Measurements from ENCODE around the gene CALHM1. TPM values are rescaled to one million over a fixed set of nuclear protein-coding genes. Genes with fewer than 3 reads are reported as not detected.
"Not testable (repeated sequence)": the region's sequence is repeated elsewhere in the genome, so short reads cannot be mapped to it uniquely, and the experiment has no call there.

Gene CALHM1
- total RNA-seq (ENCODE audit: unreplicated experiment): not detected
- long read RNA-seq: 0 reads

- no peak for DNase-seq
- peaks cover 3% of the 10 kb centered on the region for H3K4me1 Mint-ChIP-seq (ENCODE audit: low read depth, unreplicated experiment)
- peaks cover 1% of the 10 kb centered on the region for H3K9me3 Mint-ChIP-seq (ENCODE audit: unreplicated experiment)
- H3K36me3 Mint-ChIP-seq (ENCODE audit: unreplicated experiment): no peaks in the 10 kb centered on the region
- H3K27me3 Mint-ChIP-seq (ENCODE audit: unreplicated experiment): peaks cover 6% of the 10 kb centered on the region
- no peak for TF ChIP-seq CTCF (IDR thresholded peaks at IDR 0.05; ENCODE audit: partially characterized antibody, unreplicated experiment)
- no peak within 1 kb of the TSS for H3K4me3 Mint-ChIP-seq (ENCODE audit: unreplicated experiment)
- no peak within 1 kb of the TSS for H3K27ac Mint-ChIP-seq (ENCODE audit: unreplicated experiment)
Observed at GRCh38 chr10:103458720-103459119, at the start of gene CALHM1. Gene CALHM1 (minus strand): TSS chr10:103458900. CDS start chr10:103458751, 149 bp downstream.

- peaks cover 14% of the 10 kb centered on the region for H3K4me1 Mint-ChIP-seq (ENCODE audit: low read depth, unreplicated experiment)
- H3K27me3 Mint-ChIP-seq (ENCODE audit: unreplicated experiment): peaks cover 11% of the 10 kb centered on the region
- H3K36me3 Mint-ChIP-seq (ENCODE audit: unreplicated experiment): no peaks in the 10 kb centered on the region
- no peak overlapping the region for H3K4me3 Mint-ChIP-seq (ENCODE audit: unreplicated experiment)
- H3K9me3 Mint-ChIP-seq (ENCODE audit: unreplicated experiment): peaks cover 2% of the 10 kb centered on the region
- DNase-seq: no peak
- H3K27ac Mint-ChIP-seq (ENCODE audit: unreplicated experiment): no peak overlapping the region
- no peak for TF ChIP-seq CTCF (IDR thresholded peaks at IDR 0.05; ENCODE audit: partially characterized antibody, unreplicated experiment)
Observed at GRCh38 chr10:103507235-103508191, 48.8 kb upstream of the CALHM1 start.

- no peak for TF ChIP-seq CTCF (IDR thresholded peaks at IDR 0.05; ENCODE audit: partially characterized antibody, unreplicated experiment)
- Mint-ChIP-seq H3K27ac (ENCODE audit: unreplicated experiment) (no peak overlapping the region), H3K4me1 (ENCODE audit: low read depth, unreplicated experiment) (peaks cover 23% of the 10 kb centered on the region), H3K9me3 (ENCODE audit: unreplicated experiment) (peaks cover 2% of the 10 kb centered on the region), H3K4me3 (ENCODE audit: unreplicated experiment) (no peak overlapping the region), H3K27me3 (ENCODE audit: unreplicated experiment) (peaks cover 13% of the 10 kb centered on the region), H3K36me3 (ENCODE audit: unreplicated experiment) (no peaks in the 10 kb centered on the region)
- DNase-seq: no peak
Observed at GRCh38 chr10:103506061-103506460, 47.4 kb upstream of the CALHM1 start.

- no peak overlapping the region for H3K4me3 Mint-ChIP-seq (ENCODE audit: unreplicated experiment)
- peaks cover 2% of the 10 kb centered on the region for H3K9me3 Mint-ChIP-seq (ENCODE audit: unreplicated experiment)
- H3K27me3 Mint-ChIP-seq (ENCODE audit: unreplicated experiment): peaks cover 11% of the 10 kb centered on the region
- peak overlapping the region; percentile 1 for H3K27ac Mint-ChIP-seq (ENCODE audit: unreplicated experiment)
- DNase-seq: no peak
- no peak for TF ChIP-seq CTCF (IDR thresholded peaks at IDR 0.05; ENCODE audit: partially characterized antibody, unreplicated experiment)
- H3K4me1 Mint-ChIP-seq (ENCODE audit: low read depth, unreplicated experiment): peaks cover 27% of the 10 kb centered on the region
- H3K36me3 Mint-ChIP-seq (ENCODE audit: unreplicated experiment): no peaks in the 10 kb centered on the region
Observed at GRCh38 chr10:103504181-103504783, 45.6 kb upstream of the CALHM1 start.

- H3K27me3 Mint-ChIP-seq (ENCODE audit: unreplicated experiment): peaks cover 11% of the 10 kb centered on the region
- H3K27ac Mint-ChIP-seq (ENCODE audit: unreplicated experiment); DNase-seq; H3K4me3 Mint-ChIP-seq (ENCODE audit: unreplicated experiment); H3K36me3 Mint-ChIP-seq (ENCODE audit: unreplicated experiment); H3K9me3 Mint-ChIP-seq (ENCODE audit: unreplicated experiment): not testable (repeated sequence)
- peaks cover 27% of the 10 kb centered on the region for H3K4me1 Mint-ChIP-seq (ENCODE audit: low read depth, unreplicated experiment)
Observed at GRCh38 chr10:103503777-103504176, 45.1 kb upstream of the CALHM1 start.
